ENCODE data around the gene GGT1. TPM values are rescaled to one million over a fixed set of nuclear protein-coding genes. Genes with fewer than 3 reads are reported as not detected.

GGT1 gene
- total and polyA plus RNA-seq, 2 of the 8 experiments (the other 6 are each of a cell fraction or from before 2014, with no cell fraction given) = 14.4 to 29.2 TPM

DNA sequence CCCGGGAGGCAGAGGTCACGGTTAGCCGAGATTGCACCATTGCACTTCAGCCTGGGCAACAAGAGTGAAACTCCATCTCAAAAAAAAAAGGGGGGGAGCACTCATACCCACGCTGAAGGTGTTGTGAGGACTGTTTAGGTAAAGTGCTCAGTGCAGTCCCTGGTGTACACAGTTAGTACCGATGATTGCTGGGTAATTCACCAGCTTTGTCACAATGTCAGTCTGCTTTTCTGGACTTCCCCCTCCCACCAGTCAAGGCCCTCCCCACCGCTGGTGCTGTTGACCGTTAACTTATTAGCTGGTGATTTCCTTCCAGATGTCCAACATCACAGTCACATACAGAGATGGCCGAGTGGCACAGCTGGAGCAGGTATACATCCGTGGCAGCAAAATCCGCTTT, 35.3 kb upstream of the GGT1 start (continued):
- TF ChIP-seq, protein P1, sequence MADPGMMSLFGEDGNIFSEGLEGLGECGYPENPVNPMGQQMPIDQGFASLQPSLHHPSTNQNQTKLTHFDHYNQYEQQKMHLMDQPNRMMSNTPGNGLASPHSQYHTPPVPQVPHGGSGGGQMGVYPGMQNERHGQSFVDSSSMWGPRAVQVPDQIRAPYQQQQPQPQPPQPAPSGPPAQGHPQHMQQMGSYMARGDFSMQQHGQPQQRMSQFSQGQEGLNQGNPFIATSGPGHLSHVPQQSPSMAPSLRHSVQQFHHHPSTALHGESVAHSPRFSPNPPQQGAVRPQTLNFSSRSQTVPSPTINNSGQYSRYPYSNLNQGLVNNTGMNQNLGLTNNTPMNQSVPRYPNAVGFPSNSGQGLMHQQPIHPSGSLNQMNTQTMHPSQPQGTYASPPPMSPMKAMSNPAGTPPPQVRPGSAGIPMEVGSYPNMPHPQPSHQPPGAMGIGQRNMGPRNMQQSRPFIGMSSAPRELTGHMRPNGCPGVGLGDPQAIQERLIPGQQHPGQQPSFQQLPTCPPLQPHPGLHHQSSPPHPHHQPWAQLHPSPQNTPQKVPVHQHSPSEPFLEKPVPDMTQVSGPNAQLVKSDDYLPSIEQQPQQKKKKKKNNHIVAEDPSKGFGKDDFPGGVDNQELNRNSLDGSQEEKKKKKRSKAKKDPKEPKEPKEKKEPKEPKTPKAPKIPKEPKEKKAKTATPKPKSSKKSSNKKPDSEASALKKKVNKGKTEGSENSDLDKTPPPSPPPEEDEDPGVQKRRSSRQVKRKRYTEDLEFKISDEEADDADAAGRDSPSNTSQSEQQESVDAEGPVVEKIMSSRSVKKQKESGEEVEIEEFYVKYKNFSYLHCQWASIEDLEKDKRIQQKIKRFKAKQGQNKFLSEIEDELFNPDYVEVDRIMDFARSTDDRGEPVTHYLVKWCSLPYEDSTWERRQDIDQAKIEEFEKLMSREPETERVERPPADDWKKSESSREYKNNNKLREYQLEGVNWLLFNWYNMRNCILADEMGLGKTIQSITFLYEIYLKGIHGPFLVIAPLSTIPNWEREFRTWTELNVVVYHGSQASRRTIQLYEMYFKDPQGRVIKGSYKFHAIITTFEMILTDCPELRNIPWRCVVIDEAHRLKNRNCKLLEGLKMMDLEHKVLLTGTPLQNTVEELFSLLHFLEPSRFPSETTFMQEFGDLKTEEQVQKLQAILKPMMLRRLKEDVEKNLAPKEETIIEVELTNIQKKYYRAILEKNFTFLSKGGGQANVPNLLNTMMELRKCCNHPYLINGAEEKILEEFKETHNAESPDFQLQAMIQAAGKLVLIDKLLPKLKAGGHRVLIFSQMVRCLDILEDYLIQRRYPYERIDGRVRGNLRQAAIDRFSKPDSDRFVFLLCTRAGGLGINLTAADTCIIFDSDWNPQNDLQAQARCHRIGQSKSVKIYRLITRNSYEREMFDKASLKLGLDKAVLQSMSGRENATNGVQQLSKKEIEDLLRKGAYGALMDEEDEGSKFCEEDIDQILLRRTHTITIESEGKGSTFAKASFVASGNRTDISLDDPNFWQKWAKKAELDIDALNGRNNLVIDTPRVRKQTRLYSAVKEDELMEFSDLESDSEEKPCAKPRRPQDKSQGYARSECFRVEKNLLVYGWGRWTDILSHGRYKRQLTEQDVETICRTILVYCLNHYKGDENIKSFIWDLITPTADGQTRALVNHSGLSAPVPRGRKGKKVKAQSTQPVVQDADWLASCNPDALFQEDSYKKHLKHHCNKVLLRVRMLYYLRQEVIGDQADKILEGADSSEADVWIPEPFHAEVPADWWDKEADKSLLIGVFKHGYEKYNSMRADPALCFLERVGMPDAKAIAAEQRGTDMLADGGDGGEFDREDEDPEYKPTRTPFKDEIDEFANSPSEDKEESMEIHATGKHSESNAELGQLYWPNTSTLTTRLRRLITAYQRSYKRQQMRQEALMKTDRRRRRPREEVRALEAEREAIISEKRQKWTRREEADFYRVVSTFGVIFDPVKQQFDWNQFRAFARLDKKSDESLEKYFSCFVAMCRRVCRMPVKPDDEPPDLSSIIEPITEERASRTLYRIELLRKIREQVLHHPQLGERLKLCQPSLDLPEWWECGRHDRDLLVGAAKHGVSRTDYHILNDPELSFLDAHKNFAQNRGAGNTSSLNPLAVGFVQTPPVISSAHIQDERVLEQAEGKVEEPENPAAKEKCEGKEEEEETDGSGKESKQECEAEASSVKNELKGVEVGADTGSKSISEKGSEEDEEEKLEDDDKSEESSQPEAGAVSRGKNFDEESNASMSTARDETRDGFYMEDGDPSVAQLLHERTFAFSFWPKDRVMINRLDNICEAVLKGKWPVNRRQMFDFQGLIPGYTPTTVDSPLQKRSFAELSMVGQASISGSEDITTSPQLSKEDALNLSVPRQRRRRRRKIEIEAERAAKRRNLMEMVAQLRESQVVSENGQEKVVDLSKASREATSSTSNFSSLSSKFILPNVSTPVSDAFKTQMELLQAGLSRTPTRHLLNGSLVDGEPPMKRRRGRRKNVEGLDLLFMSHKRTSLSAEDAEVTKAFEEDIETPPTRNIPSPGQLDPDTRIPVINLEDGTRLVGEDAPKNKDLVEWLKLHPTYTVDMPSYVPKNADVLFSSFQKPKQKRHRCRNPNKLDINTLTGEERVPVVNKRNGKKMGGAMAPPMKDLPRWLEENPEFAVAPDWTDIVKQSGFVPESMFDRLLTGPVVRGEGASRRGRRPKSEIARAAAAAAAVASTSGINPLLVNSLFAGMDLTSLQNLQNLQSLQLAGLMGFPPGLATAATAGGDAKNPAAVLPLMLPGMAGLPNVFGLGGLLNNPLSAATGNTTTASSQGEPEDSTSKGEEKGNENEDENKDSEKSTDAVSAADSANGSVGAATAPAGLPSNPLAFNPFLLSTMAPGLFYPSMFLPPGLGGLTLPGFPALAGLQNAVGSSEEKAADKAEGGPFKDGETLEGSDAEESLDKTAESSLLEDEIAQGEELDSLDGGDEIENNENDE (IDR thresholded peaks at IDR 0.05; ENCODE audit: insufficient replicate concordance, low read length) = no peak
- no peak for TF ChIP-seq TCF12 (IDR thresholded peaks at IDR 0.05; ENCODE audit: low read depth, low read length)

Data from H1 (cell line).